ENCODE results near the gene WDR35. TPM values are rescaled to one million over a fixed set of nuclear protein-coding genes. Genes with fewer than 3 reads are reported as not detected.

WDR35 gene
- total RNA-seq, 1 donor from 2014 or later: 15.0 TPM

GRCh38 chr2:19979932-19980331, 10.0 kb downstream of the WDR35 start:
- Mint-ChIP-seq H3K36me3 (peaks cover 23% of the 10 kb centered on the region), H3K27me3 (no peaks in the 10 kb centered on the region), H3K27ac (no peak overlapping the region), H3K9me3 (no peaks in the 10 kb centered on the region), H3K4me1 (ENCODE audit: unreplicated experiment) (peaks cover 5% of the 10 kb centered on the region), H3K4me3 (no peak overlapping the region)
- TF ChIP-seq CTCF (conservative IDR thresholded peaks at IDR 0.05): no peak
- no peak for DNase-seq (ENCODE audit: extremely low spot score, unreplicated experiment)

GRCh38 chr2:19973466-19973865, 16.4 kb downstream of the WDR35 start:
- TF ChIP-seq CTCF (conservative IDR thresholded peaks at IDR 0.05): no peak
- H3K4me1 Mint-ChIP-seq (ENCODE audit: unreplicated experiment): no peaks in the 10 kb centered on the region

GRCh38 chr2:19971691-19972090, 18.2 kb downstream of the WDR35 start:
- Mint-ChIP-seq H3K9me3 (no peaks in the 10 kb centered on the region), H3K36me3 (peaks cover 15% of the 10 kb centered on the region), H3K4me3 (no peak overlapping the region), H3K27me3 (no peaks in the 10 kb centered on the region), H3K27ac (no peak overlapping the region), H3K4me1 (ENCODE audit: unreplicated experiment) (no peaks in the 10 kb centered on the region)
- no peak for DNase-seq (ENCODE audit: extremely low spot score, unreplicated experiment)
- no peak for TF ChIP-seq CTCF (conservative IDR thresholded peaks at IDR 0.05)

More at GRCh38 chr2:19973466-19973865, 16.4 kb downstream of the WDR35 start:
- H3K27ac Mint-ChIP-seq: no peak overlapping the region
- no peaks in the 10 kb centered on the region for H3K9me3 Mint-ChIP-seq
- no peaks in the 10 kb centered on the region for H3K27me3 Mint-ChIP-seq
- H3K4me3 Mint-ChIP-seq: no peak overlapping the region
- peaks cover 13% of the 10 kb centered on the region for H3K36me3 Mint-ChIP-seq
- DNase-seq (ENCODE audit: extremely low spot score, unreplicated experiment): no peak

- no peak for TF ChIP-seq CTCF (conservative IDR thresholded peaks at IDR 0.05)
- Mint-ChIP-seq H3K27ac (no peak overlapping the region), H3K4me3 (no peak overlapping the region), H3K36me3 (peaks cover 14% of the 10 kb centered on the region), H3K4me1 (ENCODE audit: unreplicated experiment) (no peaks in the 10 kb centered on the region), H3K9me3 (no peaks in the 10 kb centered on the region), H3K27me3 (no peaks in the 10 kb centered on the region)
- DNase-seq (ENCODE audit: extremely low spot score, unreplicated experiment): no peak
Measured at GRCh38 chr2:19963386-19963785, 26.5 kb downstream of the WDR35 start.

- Mint-ChIP-seq H3K4me1 (ENCODE audit: unreplicated experiment) (no peaks in the 10 kb centered on the region), H3K27ac (no peak overlapping the region), H3K36me3 (peaks cover 3% of the 10 kb centered on the region), H3K9me3 (no peaks in the 10 kb centered on the region), H3K27me3 (no peaks in the 10 kb centered on the region), H3K4me3 (no peak overlapping the region)
- DNase-seq (ENCODE audit: extremely low spot score, unreplicated experiment): no peak
- TF ChIP-seq CTCF (conservative IDR thresholded peaks at IDR 0.05): peak; percentile 88
Measured at GRCh38 chr2:19955544-19956422, 34.1 kb downstream of the WDR35 start.
